GM23248 (cell line): ENCODE measurements around the gene CPNE7.

Experiments
- EZH2 ChIP-seq: fragments of 200-600 bp; sonication (generic); IDR thresholded peaks from 2 replicates; pipeline ENCODE4 v1.6.1; 2018; ENCODE audit warnings: antibody characterized with exemption, mild to moderate bottlenecking; ENCODE audit not compliant: insufficient read depth, poor library complexity, severe bottlenecking
- EZH2phosphoT487 ChIP-seq: fragments of 200-600 bp; sonication (generic); IDR thresholded peaks from 2 replicates; pipeline ENCODE4 v1.6.1; 2018; ENCODE audit warnings: antibody characterized with exemption, moderate library complexity, mild to moderate bottlenecking, low read depth; ENCODE audit not compliant: insufficient read depth

DNA sequence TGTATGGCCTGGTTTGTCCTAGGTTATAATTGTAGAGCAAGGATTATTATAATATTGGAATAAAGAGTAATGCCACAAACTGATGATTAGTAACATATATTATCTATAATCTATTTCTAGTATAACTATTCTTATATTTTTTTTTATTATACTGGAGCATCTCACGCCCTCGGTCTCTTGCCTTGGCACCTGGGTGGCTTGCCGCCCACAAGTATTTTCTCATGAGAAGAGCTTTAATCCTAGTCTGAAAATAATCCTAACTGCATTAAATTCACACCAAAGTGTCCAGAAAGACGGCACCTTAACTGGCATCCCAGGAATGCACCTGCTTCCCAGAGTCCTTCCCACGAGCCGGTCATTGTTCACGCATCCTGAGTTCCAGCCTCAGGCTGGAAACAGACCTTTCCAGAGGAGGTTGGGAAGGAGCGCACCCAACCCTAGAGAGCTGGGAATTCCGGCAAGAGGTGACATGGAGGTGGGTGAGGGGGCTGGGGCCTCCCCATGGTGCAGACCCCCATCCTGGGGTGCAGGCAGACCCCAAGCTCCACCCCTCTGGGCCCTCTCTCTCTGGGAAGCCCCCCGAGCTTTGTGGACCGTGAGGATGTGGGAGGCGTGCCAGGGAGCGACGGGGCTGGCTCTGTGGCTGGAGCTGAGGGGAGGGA is 66.0 kb downstream of the CPNE7 start:
- TF ChIP-seq EZH2phosphoT487 (no peak), EZH2 (no peak)
